Colonic mucosa (tissue), 4 donors: Measurements from ENCODE around the gene SRCIN1. TPM values are rescaled to one million over a fixed set of nuclear protein-coding genes. Genes with fewer than 3 reads are reported as not detected.

ENCODE experiments used
- DNase-seq: peaks from one replicate; pipeline ENCODE4 v3.0.0-alpha.2; 2020
- H3K27ac ChIP-seq: fragments of 200-600 bp; one replicate; pipeline ENCODE4 v1.8.0; 2021
- H3K27me3 ChIP-seq: fragments of 200-600 bp; one replicate; pipeline ENCODE4 v1.8.0; 2021
- H3K36me3 ChIP-seq: fragments of 200-600 bp; one replicate; pipeline ENCODE4 v1.8.0; 2021
- H3K4me1 ChIP-seq: fragments of 200-600 bp; one replicate; pipeline ENCODE4 v1.8.0; 2021; ENCODE audit warnings: mild to moderate bottlenecking
- H3K4me3 ChIP-seq: fragments of 200-600 bp; one replicate; pipeline ENCODE4 v1.8.0; 2021
- H3K9ac ChIP-seq, 2 donors: one replicate each; pipeline ENCODE4 v1.7.0; 2013; ENCODE audit warnings: control low read depth in 2 of 2, low read depth in 2 of 2, low read length in 2 of 2
- H3K9me3 ChIP-seq: fragments of 200-600 bp; one replicate; pipeline ENCODE4 v1.8.0; 2021
- CTCF ChIP-seq: fragments of 200-600 bp; IDR thresholded peaks from one replicate; pipeline ENCODE4 v1.8.0; 2022; ENCODE audit warnings: antibody characterized with exemption, mild to moderate bottlenecking
- intact Hi-C: fragments of 100-400 bp; cut with DNase I; formaldehyde crosslinking; loops from one replicate; pipeline ENCODE4 v1.14.1; 2022
- total RNA-seq, 2 donors: library from RNA; stranded (reverse); fragmentation: NEBNext Ultra II Directional in 1 of 2; extraction: Animal tissue kit (Norgen Biotek cat#: 25700) in 1 of 2; gene quantifications; one replicate each; pipeline ENCODE4 v1.2.1, GENCODE V29; 2021
- donor health status: healthy.
- donor health status: DM: no; HTN: no; CAD: no.
- donor health status: DM: no; HTN: no; CAD: no.

The SRCIN1 gene
- total RNA-seq, 2 donors from 2014 or later = 1.1 to 4.2 TPM

DNA sequence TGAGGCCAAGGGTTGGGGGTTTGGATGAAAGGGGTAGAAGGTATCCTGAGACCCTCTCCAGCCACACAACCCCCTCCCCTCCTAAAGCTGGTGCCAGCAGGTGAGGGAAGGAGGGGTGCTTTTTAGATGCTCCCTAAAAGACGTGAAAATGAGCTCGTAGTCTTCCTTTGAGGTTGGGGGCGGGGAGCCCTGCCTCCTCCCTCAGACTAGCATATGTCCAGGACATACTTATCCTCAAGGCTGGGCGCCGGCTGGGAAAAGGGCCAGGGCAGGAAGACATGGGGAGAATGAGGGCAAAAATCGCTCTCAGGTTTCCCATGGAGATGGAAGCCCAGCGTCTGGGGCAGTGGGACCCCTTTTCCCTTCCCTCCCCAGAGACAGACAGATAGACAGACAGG lies 26.7 kb downstream of the SRCIN1 start:
- DNase-seq = no peak
- intact Hi-C loops = no loop called here
- Histone ChIP-seq H3K9me3 (no peaks in the 10 kb centered on the region), H3K9ac (no peak overlapping the region), H3K36me3 (no peaks in the 10 kb centered on the region), H3K27me3 (peaks cover 22% of the 10 kb centered on the region), H3K4me1 (no peaks in the 10 kb centered on the region), H3K27ac (no peak overlapping the region), H3K4me3 (no peak overlapping the region)
- TF ChIP-seq CTCF = no peak

DNA sequence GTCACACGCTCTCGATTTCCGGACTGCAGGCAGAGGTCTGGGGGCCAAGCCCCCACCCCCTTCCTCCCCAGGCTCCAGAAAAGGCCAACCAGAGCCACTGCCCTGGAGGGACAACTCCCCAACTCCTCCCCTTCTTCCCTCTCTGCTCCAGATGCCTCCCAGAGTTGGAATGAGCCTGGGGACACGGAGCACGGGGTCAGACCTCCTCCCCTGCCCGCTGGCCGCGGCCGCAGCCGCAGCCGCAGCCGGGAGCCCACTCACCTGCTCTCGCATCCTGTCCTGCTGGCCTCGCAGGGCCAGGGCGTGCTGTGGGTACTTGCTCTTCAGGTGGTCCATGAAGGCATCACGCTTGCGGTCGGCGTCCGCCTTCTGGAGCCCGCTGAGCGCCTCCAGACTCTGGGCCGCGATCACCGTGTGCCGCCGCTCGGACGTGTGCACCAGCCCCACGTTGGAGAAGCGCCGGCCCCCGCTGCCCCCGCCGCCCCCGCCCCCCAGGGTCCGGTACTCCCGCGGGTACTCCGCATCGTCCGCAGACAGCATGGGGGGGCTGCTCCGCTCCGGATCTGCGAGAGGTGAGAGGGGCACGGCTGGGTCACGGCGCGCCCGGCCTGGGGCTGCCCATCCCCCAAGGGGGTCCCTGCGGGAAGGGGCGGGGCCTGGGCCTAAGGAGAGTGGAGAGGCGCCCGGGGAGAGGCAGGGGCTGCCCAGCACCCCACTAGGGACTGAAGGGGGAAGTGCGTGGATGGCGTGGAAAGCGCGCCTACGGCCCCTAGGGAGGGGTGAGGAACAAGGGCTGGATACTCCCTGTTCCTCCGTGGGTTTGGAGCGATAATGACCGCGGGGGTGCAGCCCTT lies 27.3 kb downstream of the SRCIN1 start:
- H3K9ac ChIP-seq = no peak overlapping the region
- H3K4me3 ChIP-seq = no peak overlapping the region
- H3K9me3 ChIP-seq = no peaks in the 10 kb centered on the region
- H3K4me1 ChIP-seq = no peaks in the 10 kb centered on the region
- no peak overlapping the region for H3K27ac ChIP-seq
- H3K36me3 ChIP-seq = no peaks in the 10 kb centered on the region
- DNase-seq = no peak
- H3K27me3 ChIP-seq = peaks cover 28% of the 10 kb centered on the region
- TF ChIP-seq CTCF = no peak
- intact Hi-C loops = no loop called here

- no peak overlapping the region for H3K9ac ChIP-seq
- peaks cover 35% of the 10 kb centered on the region for H3K27me3 ChIP-seq
- no peaks in the 10 kb centered on the region for H3K4me1 ChIP-seq
These were observed 28.0 kb downstream of the SRCIN1 start for GRCh38 chr17:38577645-38578173.

DNA sequence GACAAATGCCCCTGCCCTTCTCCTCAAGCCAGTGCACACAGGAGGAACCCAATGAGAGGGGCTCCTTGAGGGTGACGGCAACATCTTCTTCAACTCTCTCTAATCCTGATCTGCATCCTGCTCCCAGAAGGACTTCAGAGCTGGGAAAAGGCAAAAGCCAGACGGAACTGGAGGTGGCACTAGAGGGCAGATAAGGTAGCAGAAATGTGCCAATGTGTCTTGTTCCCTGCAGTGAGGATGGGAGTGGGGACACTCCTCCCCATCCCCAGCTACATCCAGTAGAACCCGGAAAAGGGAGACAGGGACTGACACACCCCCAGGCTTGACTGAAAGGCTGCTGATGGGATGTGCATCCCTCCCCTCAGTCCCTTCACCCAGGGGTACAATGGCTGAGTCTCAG lies 28.5 kb downstream of the SRCIN1 start:
- Histone ChIP-seq H3K36me3 (no peaks in the 10 kb centered on the region), H3K27me3 (peaks cover 39% of the 10 kb centered on the region), H3K4me3 (no peak overlapping the region), H3K4me1 (no peaks in the 10 kb centered on the region), H3K27ac (no peak overlapping the region), H3K9me3 (no peaks in the 10 kb centered on the region), H3K9ac (no peak overlapping the region)
- intact Hi-C loops = no loop called here
- no peak for TF ChIP-seq CTCF
- no peak for DNase-seq

More at GRCh38 chr17:38577645-38578173, 28.0 kb downstream of the SRCIN1 start:
- no peak for DNase-seq
- H3K36me3 ChIP-seq = no peaks in the 10 kb centered on the region
- no peaks in the 10 kb centered on the region for H3K9me3 ChIP-seq
- no peak for TF ChIP-seq CTCF
- no peak overlapping the region for H3K27ac ChIP-seq
- intact Hi-C loops = no loop called here
- H3K4me3 ChIP-seq = no peak overlapping the region

DNA sequence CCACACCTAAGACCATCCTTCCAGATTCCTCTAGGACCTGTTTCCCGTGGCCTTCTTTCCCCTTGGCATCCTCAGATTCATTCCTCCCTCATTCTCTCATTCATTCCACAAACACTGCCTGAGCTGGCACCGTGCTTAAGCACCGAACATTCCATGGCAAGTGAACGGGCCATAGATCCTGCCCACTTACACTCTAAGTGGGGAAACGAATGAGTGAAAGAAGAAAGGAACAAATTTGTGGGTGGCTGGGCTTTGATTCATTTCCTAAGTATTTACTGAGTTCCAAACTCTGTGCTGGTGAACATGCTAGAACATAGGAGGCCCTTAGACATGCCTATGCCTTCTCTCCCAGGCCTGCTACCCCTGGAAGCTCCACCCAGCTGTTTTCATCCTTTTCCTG lies 30.0 kb downstream of the SRCIN1 start:
- Histone ChIP-seq H3K36me3 (no peaks in the 10 kb centered on the region), H3K4me3 (no peak overlapping the region), H3K9me3 (no peaks in the 10 kb centered on the region), H3K4me1 (no peaks in the 10 kb centered on the region), H3K9ac (no peak overlapping the region), H3K27ac (no peak overlapping the region), H3K27me3 (peaks cover 50% of the 10 kb centered on the region)
- TF ChIP-seq CTCF = no peak
- intact Hi-C loops = no loop called here
- DNase-seq = no peak
